ENCODE measurements around the gene DDHD1.

GRCh38 chr14:53140585-53140984, 12.5 kb downstream of the DDHD1 start:
- TF ChIP-seq POLR2A (IDR thresholded peaks at IDR 0.05) (no peak), EP300 (IDR thresholded peaks at IDR 0.05) (no peak), POLR2AphosphoS5 (IDR thresholded peaks at IDR 0.05) (no peak)
- TF ChIP-seq, protein P1, sequence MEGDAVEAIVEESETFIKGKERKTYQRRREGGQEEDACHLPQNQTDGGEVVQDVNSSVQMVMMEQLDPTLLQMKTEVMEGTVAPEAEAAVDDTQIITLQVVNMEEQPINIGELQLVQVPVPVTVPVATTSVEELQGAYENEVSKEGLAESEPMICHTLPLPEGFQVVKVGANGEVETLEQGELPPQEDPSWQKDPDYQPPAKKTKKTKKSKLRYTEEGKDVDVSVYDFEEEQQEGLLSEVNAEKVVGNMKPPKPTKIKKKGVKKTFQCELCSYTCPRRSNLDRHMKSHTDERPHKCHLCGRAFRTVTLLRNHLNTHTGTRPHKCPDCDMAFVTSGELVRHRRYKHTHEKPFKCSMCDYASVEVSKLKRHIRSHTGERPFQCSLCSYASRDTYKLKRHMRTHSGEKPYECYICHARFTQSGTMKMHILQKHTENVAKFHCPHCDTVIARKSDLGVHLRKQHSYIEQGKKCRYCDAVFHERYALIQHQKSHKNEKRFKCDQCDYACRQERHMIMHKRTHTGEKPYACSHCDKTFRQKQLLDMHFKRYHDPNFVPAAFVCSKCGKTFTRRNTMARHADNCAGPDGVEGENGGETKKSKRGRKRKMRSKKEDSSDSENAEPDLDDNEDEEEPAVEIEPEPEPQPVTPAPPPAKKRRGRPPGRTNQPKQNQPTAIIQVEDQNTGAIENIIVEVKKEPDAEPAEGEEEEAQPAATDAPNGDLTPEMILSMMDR (IDR thresholded peaks at IDR 0.05), result no peak

All from sigmoid colon (tissue), 4 donors.